ENCODE measurements around the gene CFAP92.
A peak's percentile ranks its signal among the peaks of the same experiment; 100 is the strongest.

Gene CFAP92

GRCh38 chr3:128973988-128974564 lies 19.8 kb downstream of the CFAP92 start:
- DNase-seq (ENCODE audit: insufficient read length) (no peak), FAIRE-seq (no peak)
- TF ChIP-seq TAF1 (IDR thresholded peaks at IDR 0.05; ENCODE audit: borderline replicate concordance, low read depth, low read length) (no peak), POLR2A (IDR thresholded peaks at IDR 0.05; ENCODE audit: low read depth, low read length) (no peak)

DNA sequence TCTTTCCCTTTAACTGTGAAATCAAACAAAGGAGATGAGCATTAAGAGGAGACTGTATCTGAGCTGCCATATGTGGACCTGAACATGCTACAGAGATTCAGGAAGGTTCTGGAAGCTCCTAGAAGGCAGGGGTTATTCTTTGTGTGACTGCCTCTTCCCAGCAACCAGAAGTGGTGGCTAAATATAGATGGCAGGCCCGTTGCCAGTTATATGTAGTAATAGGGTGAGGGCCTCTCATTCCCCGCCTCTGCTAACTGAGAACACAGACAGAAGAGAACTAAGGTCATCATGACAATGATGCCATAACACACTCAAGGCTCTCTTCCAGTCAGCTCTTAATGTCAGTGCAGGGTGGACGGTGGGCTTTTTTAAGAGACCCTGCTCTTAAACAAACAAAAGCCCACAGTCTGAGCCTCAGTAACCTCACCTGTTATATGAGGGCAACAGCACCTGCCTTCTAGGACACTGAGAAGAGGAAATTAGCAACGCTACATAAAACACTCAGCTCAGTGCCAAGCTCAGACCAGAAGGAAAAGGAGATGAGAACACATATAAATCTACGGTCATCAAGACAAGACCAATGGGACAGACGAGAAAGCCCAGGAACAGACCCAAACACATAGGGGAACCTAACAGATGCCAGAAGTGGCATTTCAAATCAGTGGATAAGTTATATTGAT lies 22.3 kb downstream of the CFAP92 start:
- no peak for TF ChIP-seq POLR2A (IDR thresholded peaks at IDR 0.05; ENCODE audit: low read depth, low read length)
- no peak for TF ChIP-seq POLR2AphosphoS5 (IDR thresholded peaks at IDR 0.05; ENCODE audit: low read depth, low read length)
- no peak for TF ChIP-seq TAF1 (IDR thresholded peaks at IDR 0.05; ENCODE audit: borderline replicate concordance, low read depth, low read length)
- FAIRE-seq, result no peak
- DNase-seq (ENCODE audit: insufficient read length), result no peak

DNA sequence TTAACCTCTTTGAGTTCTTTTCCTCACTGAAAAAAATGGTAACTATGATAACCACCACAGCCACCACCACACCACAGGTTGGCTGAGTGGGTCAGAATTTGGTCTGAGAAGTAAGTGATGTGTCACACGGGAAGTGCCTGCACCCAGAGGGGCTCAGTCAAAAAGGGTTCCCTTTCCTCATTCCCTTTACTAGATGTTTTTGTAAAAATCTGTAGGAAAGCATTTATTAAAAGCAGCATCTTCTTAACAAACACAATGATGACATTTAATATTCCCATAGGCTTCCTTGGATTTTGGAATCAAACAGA lies 23.2 kb downstream of the CFAP92 start:
- DNase-seq (ENCODE audit: insufficient read length) (no peak), FAIRE-seq (peak; percentile 21)
- TF ChIP-seq POLR2A (IDR thresholded peaks at IDR 0.05; ENCODE audit: low read depth, low read length), result no peak
- TF ChIP-seq TAF1 (IDR thresholded peaks at IDR 0.05; ENCODE audit: borderline replicate concordance, low read depth, low read length), result no peak
- no peak for TF ChIP-seq POLR2AphosphoS5 (IDR thresholded peaks at IDR 0.05; ENCODE audit: low read depth, low read length)

DNA sequence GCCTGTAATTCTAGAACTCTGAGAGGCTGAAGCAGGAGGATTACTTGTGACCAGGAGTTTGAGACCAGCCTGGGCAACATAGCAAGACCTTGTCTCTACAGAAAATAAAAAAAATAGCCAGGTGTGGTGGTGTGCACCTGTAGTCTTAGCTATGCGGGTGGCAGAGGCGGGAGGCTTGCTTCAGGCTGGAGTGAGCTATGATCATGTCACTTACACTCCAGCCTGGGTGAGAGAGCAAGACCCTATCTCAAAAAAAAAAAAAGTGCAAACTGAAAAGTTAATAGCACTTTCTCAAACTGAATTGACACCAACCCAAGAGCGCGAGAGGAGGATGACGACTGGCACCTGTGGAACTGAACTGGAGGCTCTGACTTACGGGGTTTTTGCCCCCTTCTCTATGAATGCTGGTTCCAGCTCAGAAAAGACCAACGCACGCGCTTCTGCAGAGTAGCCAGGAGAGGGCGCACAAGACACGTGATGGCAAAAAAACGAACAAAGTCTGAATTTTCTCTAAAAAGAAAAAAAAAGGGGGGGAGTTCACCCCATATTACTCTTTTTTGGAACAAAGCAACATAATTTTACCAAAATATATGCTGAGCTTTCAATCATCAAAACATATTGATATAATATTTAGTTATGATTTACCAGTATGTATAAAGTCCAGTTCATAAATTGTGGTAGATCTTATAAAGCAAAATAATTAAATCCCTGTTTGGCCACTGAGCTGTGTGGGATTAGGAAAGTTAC lies 23.7 kb downstream of the CFAP92 start:
- FAIRE-seq, result peak; percentile 65
- peak; percentile 23 for DNase-seq (ENCODE audit: insufficient read length)

GRCh38 chr3:128967748-128968355 lies 26.0 kb downstream of the CFAP92 start:
- no peak for DNase-seq (ENCODE audit: insufficient read length)
- TF ChIP-seq TAF1 (IDR thresholded peaks at IDR 0.05; ENCODE audit: borderline replicate concordance, low read depth, low read length) (no peak), POLR2A (IDR thresholded peaks at IDR 0.05; ENCODE audit: low read depth, low read length) (no peak), POLR2AphosphoS5 (IDR thresholded peaks at IDR 0.05; ENCODE audit: low read depth, low read length) (no peak)
- no peak for FAIRE-seq

More for the DNA sequence above, 23.7 kb downstream of the CFAP92 start:
- TF ChIP-seq POLR2AphosphoS5 (IDR thresholded peaks at IDR 0.05; ENCODE audit: low read depth, low read length) (no peak), TAF1 (IDR thresholded peaks at IDR 0.05; ENCODE audit: borderline replicate concordance, low read depth, low read length) (no peak), POLR2A (IDR thresholded peaks at IDR 0.05; ENCODE audit: low read depth, low read length) (no peak)

DNA sequence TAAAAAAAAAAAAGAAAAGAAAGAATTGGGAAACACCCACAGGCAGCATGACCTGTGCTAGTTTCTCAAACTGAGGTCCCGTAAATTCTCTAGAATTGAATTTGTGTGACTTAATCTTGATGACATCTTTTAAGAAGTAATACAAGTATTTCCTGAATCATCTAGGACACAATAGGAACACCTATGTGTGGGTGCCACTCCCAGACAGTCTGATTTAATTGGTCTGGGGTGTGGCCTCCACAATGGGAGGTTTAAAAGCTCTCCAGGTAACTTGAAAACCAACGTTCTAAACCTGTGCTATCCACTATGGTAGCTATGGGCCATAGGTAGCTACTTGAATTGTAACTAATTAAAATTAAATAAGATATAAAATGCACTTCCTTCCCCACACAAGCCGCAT lies 28.1 kb downstream of the CFAP92 start:
- TF ChIP-seq POLR2AphosphoS5 (IDR thresholded peaks at IDR 0.05; ENCODE audit: low read depth, low read length) (no peak), TAF1 (IDR thresholded peaks at IDR 0.05; ENCODE audit: borderline replicate concordance, low read depth, low read length) (no peak), POLR2A (IDR thresholded peaks at IDR 0.05; ENCODE audit: low read depth, low read length) (no peak)
- DNase-seq (ENCODE audit: insufficient read length) (no peak), FAIRE-seq (no peak)

DNA sequence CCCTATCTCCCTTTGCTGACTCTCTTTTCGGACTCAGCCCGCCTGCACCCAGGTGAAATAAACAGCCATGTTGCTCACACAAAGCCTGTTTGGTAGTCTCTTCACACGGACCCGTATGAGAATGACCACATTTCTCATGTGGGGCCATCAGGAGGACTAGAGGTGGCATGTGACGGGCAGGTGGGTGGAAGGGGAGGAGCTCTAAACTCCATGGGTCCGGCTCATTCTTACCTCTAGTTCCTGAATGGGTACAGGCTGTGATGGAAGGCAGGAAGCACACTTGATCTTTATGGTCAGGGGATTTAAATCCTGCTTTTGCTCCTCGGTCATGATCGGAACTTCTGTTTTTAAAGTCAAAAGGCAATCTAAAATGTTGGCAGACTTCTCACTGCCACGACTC lies 28.6 kb downstream of the CFAP92 start:
- no peak for TF ChIP-seq TAF1 (IDR thresholded peaks at IDR 0.05; ENCODE audit: borderline replicate concordance, low read depth, low read length)
- no peak for TF ChIP-seq POLR2AphosphoS5 (IDR thresholded peaks at IDR 0.05; ENCODE audit: low read depth, low read length)
- no peak for TF ChIP-seq POLR2A (IDR thresholded peaks at IDR 0.05; ENCODE audit: low read depth, low read length)
- FAIRE-seq (no peak), DNase-seq (ENCODE audit: insufficient read length) (no peak)

DNA sequence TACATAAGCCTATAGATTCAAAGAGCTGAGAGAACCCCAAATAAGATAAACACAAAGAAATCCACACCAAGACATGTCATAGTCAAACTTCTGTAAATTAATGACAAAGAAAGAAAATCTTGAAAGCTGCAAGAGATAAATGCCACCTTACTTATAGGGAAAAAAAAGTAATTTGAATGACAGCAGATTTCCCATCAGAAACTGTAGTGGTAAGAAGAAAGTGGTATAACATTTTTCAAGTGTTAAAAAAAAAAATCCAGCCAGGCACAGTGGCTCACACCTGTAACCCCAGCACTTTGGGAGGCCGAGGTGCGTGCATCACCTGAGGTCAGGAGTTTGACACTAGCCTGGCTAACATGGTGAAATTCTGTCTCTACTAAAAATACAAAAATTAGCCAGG lies 37.4 kb downstream of the CFAP92 start:
- TF ChIP-seq POLR2AphosphoS5 (IDR thresholded peaks at IDR 0.05; ENCODE audit: low read depth, low read length) (no peak), TAF1 (IDR thresholded peaks at IDR 0.05; ENCODE audit: borderline replicate concordance, low read depth, low read length) (no peak), POLR2A (IDR thresholded peaks at IDR 0.05; ENCODE audit: low read depth, low read length) (no peak)
- no peak for FAIRE-seq
- no peak for DNase-seq (ENCODE audit: insufficient read length)

- FAIRE-seq (no peak), DNase-seq (ENCODE audit: insufficient read length) (no peak)
- TF ChIP-seq POLR2AphosphoS5 (IDR thresholded peaks at IDR 0.05; ENCODE audit: low read depth, low read length) (no peak), POLR2A (IDR thresholded peaks at IDR 0.05; ENCODE audit: low read depth, low read length) (no peak), TAF1 (IDR thresholded peaks at IDR 0.05; ENCODE audit: borderline replicate concordance, low read depth, low read length) (no peak)
Measured at GRCh38 chr3:128950223-128950938, 43.5 kb downstream of the CFAP92 start.

DNA sequence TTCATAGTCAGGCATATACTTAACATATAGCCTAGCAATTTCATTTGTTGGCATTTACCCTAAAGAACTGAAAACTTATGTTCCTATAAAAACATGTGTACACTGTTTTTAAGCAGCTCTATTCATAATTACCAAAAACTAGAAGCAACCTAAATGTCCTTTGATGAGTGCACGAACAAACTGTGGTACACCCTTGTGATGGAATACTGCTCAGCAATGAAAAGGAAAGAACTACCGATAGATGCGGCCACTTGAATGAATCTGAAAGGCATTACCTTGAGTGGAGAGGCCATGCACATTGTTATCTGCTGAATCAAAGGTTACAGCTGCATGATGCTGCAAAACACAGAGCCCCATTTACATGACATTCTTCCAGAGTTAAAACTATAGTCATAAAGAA lies 44.7 kb downstream of the CFAP92 start:
- FAIRE-seq, result no peak
- TF ChIP-seq TAF1 (IDR thresholded peaks at IDR 0.05; ENCODE audit: borderline replicate concordance, low read depth, low read length), result no peak
- TF ChIP-seq POLR2A (IDR thresholded peaks at IDR 0.05; ENCODE audit: low read depth, low read length), result no peak
- TF ChIP-seq POLR2AphosphoS5 (IDR thresholded peaks at IDR 0.05; ENCODE audit: low read depth, low read length), result no peak
- DNase-seq (ENCODE audit: insufficient read length), result no peak

DNA sequence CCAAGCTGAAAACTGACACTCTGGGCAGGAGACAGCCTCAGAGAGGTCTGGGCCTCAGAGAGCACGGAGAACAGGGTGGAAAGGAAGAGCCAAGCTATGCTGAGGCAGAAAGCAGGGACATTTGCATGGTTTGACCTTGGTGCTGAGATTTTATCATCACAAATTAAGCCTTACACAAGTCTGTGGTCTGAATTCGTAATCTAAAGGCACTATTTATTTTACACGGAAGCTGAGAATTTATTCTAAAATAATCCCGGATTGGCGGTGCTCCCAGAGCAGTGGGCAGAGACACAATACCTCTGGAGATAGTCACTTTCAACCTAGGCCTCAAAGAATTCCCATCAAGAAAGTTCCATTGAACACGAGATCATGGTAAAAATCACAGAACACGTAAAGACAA lies 47.5 kb downstream of the CFAP92 start:
- no peak for FAIRE-seq
- DNase-seq (ENCODE audit: insufficient read length), result no peak
- TF ChIP-seq TAF1 (IDR thresholded peaks at IDR 0.05; ENCODE audit: borderline replicate concordance, low read depth, low read length) (no peak), POLR2A (IDR thresholded peaks at IDR 0.05; ENCODE audit: low read depth, low read length) (no peak), POLR2AphosphoS5 (IDR thresholded peaks at IDR 0.05; ENCODE audit: low read depth, low read length) (no peak)

Data from GM12892 (cell line).